Measurements from ENCODE around the gene ZNF638. TPM values are rescaled to one million over a fixed set of nuclear protein-coding genes. Genes with fewer than 3 reads are reported as not detected.

Gene ZNF638, protein sequence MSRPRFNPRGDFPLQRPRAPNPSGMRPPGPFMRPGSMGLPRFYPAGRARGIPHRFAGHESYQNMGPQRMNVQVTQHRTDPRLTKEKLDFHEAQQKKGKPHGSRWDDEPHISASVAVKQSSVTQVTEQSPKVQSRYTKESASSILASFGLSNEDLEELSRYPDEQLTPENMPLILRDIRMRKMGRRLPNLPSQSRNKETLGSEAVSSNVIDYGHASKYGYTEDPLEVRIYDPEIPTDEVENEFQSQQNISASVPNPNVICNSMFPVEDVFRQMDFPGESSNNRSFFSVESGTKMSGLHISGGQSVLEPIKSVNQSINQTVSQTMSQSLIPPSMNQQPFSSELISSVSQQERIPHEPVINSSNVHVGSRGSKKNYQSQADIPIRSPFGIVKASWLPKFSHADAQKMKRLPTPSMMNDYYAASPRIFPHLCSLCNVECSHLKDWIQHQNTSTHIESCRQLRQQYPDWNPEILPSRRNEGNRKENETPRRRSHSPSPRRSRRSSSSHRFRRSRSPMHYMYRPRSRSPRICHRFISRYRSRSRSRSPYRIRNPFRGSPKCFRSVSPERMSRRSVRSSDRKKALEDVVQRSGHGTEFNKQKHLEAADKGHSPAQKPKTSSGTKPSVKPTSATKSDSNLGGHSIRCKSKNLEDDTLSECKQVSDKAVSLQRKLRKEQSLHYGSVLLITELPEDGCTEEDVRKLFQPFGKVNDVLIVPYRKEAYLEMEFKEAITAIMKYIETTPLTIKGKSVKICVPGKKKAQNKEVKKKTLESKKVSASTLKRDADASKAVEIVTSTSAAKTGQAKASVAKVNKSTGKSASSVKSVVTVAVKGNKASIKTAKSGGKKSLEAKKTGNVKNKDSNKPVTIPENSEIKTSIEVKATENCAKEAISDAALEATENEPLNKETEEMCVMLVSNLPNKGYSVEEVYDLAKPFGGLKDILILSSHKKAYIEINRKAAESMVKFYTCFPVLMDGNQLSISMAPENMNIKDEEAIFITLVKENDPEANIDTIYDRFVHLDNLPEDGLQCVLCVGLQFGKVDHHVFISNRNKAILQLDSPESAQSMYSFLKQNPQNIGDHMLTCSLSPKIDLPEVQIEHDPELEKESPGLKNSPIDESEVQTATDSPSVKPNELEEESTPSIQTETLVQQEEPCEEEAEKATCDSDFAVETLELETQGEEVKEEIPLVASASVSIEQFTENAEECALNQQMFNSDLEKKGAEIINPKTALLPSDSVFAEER (N-terminal part only)
- 30.7 TPM for polyA plus RNA-seq (2012; ENCODE audit: insufficient read depth, insufficient read length, low read depth)

DNA sequence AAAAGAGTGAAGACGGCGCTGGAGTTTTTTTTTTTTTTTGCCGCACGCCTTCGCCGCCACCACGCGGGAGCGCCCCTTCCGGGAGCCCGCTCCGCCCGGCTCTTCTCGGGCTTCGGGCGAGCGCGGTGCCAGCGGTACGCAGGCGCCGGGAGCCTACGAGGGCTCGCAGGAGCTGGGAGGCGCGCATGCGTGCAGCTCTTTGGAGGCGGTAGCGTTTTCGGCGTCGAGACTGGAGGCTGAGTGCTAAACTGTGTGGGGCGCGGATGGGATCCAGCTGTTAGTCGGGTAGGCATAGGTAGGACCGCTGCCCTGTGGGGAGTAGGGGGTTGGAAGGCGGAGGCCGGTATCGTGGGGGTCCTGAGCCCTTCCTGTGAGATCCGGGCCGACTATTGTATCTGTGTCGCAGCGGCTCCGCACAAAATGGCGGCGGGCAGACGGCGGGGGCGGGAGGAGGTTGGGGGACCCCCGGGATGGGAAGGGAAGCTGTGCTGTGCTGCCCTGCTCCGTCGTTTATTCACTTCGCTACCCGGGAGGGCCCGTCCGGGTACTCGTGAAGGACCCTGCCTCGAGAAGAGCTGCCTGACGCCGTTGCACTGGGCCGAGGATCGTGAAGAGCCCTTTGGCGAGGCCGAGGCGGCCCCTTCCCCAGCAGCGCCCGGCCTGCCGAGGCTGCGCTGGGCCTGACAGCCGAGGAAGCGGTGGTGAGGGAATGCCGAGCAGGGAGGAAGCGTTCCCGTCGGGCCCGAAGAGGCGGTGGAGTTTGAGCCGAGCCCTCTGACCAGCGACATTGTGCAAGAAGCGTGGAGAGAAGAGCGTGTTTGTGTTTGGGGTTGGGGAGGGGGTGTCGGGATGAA, at the start of gene ZNF638:
ZNF638 (plus strand) TSS at position 202 of the 854 bp plus-strand sequence. CDS start 17,173 bp downstream, outside the sequence.
- no peaks in the 10 kb centered on the region for H3K9me3 ChIP-seq
- H3K27me3 ChIP-seq = no peaks in the 10 kb centered on the region
- TF ChIP-seq, protein P1, sequence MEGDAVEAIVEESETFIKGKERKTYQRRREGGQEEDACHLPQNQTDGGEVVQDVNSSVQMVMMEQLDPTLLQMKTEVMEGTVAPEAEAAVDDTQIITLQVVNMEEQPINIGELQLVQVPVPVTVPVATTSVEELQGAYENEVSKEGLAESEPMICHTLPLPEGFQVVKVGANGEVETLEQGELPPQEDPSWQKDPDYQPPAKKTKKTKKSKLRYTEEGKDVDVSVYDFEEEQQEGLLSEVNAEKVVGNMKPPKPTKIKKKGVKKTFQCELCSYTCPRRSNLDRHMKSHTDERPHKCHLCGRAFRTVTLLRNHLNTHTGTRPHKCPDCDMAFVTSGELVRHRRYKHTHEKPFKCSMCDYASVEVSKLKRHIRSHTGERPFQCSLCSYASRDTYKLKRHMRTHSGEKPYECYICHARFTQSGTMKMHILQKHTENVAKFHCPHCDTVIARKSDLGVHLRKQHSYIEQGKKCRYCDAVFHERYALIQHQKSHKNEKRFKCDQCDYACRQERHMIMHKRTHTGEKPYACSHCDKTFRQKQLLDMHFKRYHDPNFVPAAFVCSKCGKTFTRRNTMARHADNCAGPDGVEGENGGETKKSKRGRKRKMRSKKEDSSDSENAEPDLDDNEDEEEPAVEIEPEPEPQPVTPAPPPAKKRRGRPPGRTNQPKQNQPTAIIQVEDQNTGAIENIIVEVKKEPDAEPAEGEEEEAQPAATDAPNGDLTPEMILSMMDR (IDR thresholded peaks at IDR 0.05; ENCODE audit: low read depth, low read length) = peak; percentile 36
- no peaks in the 10 kb centered on the region for H3K36me3 ChIP-seq
- DNase-seq = peak; percentile 87
- peak within 1 kb of the TSS; percentile 84 for H3K4me3 ChIP-seq (ENCODE audit: low read depth, low read length)
- no peaks in the 10 kb centered on the region for H3K4me1 ChIP-seq

DNA sequence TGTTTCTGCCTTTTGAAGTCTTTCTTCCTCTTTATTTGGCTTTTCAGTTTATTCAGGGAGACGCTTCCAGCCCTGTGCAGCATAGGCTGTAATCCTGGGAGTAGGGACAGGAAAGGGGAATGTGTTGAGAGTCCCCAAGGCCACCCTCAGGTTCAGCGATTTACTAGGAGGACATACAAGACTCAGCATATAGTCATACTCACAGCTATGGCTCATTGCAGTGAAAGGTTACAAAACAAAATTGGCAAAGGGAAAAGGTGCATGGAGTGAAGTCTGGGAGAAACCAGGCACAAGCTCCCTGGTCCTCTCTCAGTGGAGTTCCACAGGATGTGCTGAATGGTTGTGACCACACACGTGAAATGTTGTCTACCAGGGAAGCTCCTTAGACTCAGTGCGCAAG, 49.6 kb upstream of the ZNF638 start:
- Histone ChIP-seq H3K9me3 (no peaks in the 10 kb centered on the region; the same call in 1 of the 2 replicates), H3K36me3 (no peaks in the 10 kb centered on the region), H3K27me3 (peaks cover 10% of the 10 kb centered on the region), H3K4me1 (no peaks in the 10 kb centered on the region), H3K4me3 (ENCODE audit: low read depth, low read length) (no peak overlapping the region)
- no peak for DNase-seq
- TF ChIP-seq, protein P1 (IDR thresholded peaks at IDR 0.05; ENCODE audit: low read depth, low read length) = no peak

DNA sequence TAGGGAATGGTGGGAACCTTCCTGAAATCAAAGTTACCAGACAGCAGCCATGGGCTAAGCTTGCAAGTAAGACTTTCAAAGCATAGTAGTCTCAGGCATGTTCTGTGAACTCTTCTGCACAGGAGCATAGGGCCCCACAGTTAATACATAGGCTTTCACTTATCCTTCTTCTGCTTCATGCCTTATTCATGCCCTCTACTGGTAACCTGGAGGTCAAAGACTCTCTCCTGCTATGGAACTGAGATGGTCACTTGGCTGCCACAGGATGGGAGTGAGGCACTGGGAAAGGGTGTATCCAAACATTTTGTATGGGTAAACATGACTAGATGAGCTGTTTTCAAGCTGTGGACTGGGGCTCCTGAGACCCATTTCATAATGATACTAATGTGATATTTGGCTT, 49.1 kb upstream of the ZNF638 start:
- no peaks in the 10 kb centered on the region for H3K4me1 ChIP-seq
- no peak for DNase-seq
- H3K4me3 ChIP-seq (ENCODE audit: low read depth, low read length) = no peak overlapping the region
- no peaks in the 10 kb centered on the region for H3K9me3 ChIP-seq
- H3K36me3 ChIP-seq = no peaks in the 10 kb centered on the region
- H3K27me3 ChIP-seq = peaks cover 9% of the 10 kb centered on the region
- TF ChIP-seq, protein P1 (IDR thresholded peaks at IDR 0.05; ENCODE audit: low read depth, low read length) = no peak

DNA sequence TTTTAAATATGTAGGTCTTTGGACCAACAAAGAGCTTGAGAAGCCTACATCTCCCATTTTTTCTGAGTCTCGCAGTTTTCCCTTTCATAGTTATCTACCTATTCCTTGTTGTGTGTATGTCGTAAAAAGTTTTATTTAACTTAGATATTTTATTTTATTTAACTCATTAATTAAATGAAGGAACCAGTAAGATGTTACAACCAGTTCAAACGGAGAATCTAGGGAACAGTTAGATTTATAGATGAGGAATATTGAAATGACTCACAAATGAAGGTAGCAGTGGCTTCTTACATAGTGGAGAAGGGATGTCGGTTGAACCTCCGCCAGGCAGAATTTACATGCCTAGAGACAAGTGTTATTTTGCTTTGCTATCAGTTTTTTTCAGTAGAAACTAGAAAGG, 48.5 kb upstream of the ZNF638 start:
- H3K4me3 ChIP-seq (ENCODE audit: low read depth, low read length) = no peak overlapping the region
- H3K36me3 ChIP-seq = no peaks in the 10 kb centered on the region
- TF ChIP-seq, protein P1 (IDR thresholded peaks at IDR 0.05; ENCODE audit: low read depth, low read length) = no peak
- DNase-seq = no peak
- H3K9me3 ChIP-seq = no peaks in the 10 kb centered on the region
- H3K27me3 ChIP-seq = peaks cover 4% of the 10 kb centered on the region
- H3K4me1 ChIP-seq = no peaks in the 10 kb centered on the region

DNA sequence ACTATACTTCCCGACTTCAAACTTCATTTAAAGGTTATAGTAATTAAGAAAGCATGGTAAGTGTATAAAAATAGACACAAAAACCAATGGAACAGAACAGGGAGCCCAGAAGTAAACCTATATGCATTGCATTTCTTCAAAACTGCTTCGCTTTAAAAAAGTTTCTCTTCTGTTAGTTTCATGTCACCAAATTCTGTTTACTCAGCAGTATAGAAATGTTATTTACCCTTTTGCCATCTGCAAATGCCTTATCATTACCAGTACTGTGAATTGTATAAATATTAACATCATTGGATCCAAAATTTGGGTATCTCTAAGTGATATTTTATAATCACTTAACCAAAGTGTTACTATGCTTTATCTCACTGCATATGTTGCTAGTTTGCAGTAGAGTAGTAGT, 45.9 kb upstream of the ZNF638 start:
- no peak for DNase-seq
- Histone ChIP-seq H3K4me1 (no peaks in the 10 kb centered on the region), H3K9me3 (no peaks in the 10 kb centered on the region), H3K27me3 (no peaks in the 10 kb centered on the region; the same call in 1 of the 2 replicates), H3K36me3 (no peaks in the 10 kb centered on the region), H3K4me3 (ENCODE audit: low read depth, low read length) (no peak overlapping the region)
- TF ChIP-seq, protein P1 (IDR thresholded peaks at IDR 0.05; ENCODE audit: low read depth, low read length) = no peak

All from BE2C (cell line).